Right kidney (tissue), 1 donor: Measurements from ENCODE around the gene FBN1.

ENCODE experiments used
- DNase-seq: peaks from one replicate; pipeline ENCODE4 v3.0.0-alpha.2; 2016

FBN1 gene

DNA sequence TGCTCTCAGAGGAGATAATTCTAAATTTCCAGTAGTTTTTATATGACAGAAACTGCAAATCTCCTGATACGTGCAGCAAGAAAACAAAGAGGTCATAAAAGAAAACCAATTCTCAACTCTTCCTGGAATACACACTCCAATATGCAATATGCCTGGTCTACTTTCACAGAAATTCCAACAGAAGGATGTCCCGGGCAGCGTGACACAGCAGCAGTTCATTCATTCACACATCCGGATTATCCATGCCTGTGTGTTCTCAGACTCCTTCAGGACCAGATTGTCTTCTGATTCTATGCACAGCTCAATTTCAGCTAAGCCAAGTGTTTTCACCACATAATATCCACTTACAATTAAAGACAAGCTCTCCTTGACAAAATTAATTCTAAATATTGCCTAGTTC is 64.3 kb downstream of the FBN1 start:
- DNase-seq: no peak

DNA sequence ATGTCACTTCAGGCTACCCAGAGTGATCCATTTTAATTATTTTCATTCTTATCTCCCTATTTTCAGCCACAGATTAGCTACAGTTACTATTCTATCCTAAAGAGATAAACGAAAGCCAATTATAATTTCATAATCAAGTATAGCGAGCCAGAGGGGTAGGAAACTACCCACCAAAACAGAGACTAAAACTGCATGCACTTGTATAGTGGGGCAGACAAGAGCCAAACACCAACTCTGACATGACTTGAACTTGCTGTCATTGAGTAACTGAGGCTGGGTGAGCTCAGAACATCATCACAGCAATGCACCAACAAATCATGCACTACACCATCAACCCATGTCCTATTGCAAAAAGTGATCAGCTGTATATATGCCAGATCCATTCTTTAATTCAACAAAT is 64.8 kb downstream of the FBN1 start:
- no peak for DNase-seq

DNA sequence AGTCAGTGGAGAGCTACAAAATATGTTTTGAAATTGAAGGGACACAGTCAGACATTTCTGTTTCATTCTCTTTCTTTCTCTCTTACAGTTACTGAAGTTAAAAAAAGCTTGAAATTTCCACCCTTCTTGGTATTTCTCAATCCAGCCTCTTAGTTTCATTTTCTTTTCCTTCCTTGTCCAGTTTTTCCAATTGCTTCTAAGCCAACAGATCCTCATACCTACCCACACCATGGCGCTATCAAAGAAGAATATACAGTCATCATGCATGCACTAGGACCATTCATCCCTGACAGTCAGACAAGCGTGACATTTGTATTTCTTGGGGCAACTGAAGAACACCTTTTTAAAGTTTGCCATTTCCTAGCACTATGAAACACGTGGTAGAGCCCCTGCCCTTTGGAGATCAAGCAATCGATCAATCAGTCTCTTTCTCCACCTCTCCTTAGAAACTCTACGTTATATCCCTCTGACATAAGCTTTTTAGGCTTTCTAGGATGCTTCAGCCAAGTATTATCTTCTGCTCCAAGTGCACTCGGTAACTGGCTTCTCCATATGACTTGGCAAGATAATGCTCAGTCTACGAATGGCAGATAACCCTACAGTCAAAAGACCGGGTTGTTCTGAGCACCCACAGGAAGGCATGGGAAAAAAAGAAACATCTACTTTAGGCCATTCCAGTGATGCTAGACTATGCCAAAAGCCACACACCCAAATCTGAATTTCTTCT is 65.4 kb downstream of the FBN1 start:
- DNase-seq: no peak

DNA sequence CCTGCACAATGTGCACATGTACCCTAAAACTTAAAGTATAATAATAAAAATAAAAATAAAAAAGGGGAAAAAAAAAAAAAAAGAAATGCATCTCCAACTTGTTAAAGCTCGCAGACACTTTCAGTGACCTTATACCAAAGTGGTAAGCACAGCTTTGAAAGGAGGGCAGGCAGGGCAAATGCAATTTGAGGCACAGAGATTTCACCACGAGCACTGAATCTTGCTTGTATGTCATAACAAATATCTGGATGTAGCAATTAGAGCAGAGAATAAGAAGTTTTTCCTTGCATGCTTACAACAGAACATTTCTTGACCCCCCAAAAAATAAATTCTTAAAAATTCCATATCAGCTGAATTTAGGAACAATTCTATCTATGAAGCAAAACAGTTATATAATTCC is 66.5 kb downstream of the FBN1 start:
- DNase-seq: no peak

DNA sequence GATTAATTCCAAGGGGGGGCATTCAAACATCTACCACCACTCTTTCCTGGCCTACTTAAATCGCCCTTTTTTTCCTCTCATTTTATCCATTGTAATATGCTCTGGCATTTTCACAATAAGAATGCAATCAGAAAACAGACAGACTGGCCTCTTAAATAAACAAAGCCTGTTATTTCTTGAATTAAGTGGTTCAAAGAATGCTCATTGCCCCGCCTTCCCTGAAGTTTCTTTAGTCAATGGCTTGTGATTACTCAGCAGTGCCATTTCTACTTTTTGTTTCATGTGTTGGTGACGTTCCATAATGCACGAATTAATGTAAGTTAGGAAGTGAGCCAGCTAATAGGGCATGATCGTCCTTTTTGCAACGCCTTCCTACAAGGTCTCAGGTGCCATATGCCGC is 68.0 kb downstream of the FBN1 start:
- DNase-seq: no peak

DNA sequence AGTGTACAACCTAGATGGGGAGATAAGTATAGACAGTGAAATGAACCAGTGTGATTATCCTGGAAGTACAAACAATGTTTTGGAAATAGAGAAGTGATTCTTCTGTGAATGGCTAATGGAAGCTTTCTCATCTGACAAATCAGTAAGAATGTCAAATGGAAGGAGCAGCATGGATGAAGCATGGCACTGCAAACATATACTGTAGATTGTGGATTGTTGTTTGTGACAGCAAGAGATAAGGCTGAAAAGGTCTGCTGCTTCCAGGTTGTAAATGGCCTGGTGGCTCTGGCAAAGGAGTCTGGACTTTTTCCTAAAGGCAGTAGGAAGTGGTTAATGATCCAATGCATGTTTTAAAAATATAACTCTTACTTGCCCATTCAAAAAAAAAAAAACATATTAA is 71.3 kb downstream of the FBN1 start:
- DNase-seq: no peak

DNA sequence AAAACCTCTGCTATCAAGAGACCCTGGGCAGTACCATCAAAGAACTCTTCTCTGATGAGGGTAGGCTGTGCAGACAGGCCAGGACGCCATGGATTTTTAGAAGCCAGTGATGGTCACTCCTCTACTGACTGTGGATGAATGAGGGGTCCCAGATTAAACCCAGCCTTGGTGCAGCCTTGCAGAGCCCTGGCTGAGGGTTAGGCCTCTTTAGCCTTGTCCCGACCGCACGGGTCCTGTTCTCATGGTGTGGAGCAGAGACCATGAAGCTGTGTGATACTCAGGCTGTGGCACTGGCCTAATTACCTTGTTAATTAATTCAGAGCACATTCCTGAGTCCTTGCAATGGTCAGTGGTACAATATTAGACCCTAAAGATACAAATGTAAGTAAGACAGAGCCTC is 71.7 kb downstream of the FBN1 start:
- no peak for DNase-seq

DNA sequence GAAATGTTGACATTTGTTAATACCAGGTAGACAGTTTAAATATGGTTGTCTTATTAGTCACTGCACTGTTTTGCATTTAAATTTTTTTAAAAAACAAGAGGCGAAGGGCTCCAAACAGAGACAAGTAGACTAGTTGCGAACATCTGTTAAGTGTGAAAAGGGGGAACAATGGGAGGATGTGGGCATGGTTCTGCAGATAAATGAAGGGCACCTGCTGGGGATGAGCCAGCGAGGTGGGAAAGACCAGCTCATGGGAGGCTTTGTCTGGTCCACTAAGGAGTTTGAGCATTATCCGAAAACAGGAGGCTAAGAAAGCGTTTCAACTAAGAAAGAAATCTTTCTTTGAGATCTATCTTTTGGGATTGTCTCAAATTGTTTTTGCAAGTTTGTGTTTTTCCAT is 72.7 kb downstream of the FBN1 start:
- DNase-seq: no peak

DNA sequence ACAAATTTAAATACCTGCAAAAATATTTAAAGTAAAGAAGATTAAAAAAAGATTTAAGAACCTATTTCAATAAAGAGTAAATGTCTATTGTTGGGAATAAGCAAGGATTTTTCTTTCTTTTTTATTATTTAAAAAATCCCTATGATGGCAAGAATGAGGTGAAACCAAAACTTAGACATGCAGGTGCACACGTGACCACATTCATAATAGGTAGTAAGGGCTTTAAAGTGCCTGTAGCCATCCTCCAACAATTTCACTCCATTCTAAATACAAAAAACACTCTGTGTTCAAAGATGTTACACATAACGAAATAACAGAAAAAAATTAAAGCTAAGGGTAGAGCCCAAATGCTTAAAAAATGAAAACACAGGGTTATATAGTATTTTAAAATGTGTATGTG is 74.0 kb downstream of the FBN1 start:
- no peak for DNase-seq

DNA sequence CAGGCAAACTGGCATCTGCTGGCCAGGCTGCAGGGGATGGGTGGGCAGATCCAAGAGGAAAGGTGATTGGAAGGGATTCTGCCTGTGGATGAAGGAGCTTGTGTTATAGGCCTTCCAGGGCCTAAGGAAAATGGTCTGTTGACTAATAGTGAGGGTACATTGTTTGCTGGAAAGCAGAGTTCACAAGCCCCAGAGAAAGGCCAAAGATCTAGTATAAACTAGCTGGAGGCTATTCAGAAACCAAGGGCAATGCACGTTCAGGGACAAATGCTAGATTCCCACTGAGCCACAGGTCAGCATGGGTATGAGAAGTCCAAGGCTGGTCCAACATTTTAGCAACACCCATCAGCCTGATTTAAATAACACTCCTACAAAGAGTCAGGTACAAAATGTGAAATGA is 74.7 kb downstream of the FBN1 start:
- DNase-seq: no peak

DNA sequence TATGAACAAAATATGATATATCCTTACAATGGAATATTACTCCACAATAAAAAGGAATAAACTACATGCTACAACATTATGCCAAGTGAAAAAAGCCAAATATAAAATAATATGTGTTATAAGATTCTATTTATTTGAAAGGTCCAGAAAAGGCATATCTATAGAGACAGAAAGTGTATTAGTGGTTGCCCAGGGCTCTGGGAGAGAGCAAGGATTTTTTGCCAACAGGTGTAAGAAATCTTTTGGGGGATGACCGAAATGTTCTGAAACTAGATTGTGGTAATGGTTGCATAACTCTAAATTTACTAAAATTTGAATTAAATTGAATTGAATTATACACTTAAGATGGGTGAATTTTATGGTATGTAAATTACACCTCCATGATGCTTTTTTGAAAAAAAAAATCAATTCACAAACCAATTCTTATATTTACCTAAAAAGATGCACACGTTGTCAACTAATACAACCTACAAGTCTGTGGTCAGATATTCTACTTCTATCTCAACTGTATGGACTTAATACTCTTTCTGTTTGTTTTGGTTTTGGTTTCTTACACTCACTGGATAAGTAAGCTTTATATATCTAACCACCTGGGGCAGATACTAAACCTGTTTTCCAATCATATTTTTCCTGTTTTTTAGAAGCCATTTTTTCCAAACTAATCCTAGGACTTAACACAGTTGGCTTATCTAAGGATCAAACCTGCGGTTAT is 75.8 kb downstream of the FBN1 start:
- no peak for DNase-seq

DNA sequence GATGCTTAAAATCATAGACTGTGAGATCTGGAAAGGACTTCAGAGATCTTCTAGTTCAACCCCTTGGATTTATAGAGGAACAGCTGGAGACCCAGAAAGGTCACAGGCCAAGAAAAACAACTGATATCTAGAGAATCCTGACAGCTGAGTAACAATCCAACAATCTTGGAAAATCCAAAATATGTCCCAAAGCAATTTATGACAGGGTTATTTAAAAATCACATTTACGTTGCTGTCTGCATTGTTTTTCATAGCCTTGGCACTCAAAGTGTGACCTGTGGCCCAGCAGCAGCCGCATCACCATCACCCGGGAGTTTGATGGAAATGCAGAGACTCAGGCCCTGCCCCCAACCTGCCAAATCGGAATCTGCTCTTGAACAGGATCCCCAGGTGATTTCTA is 78.8 kb downstream of the FBN1 start:
- DNase-seq: no peak

DNA sequence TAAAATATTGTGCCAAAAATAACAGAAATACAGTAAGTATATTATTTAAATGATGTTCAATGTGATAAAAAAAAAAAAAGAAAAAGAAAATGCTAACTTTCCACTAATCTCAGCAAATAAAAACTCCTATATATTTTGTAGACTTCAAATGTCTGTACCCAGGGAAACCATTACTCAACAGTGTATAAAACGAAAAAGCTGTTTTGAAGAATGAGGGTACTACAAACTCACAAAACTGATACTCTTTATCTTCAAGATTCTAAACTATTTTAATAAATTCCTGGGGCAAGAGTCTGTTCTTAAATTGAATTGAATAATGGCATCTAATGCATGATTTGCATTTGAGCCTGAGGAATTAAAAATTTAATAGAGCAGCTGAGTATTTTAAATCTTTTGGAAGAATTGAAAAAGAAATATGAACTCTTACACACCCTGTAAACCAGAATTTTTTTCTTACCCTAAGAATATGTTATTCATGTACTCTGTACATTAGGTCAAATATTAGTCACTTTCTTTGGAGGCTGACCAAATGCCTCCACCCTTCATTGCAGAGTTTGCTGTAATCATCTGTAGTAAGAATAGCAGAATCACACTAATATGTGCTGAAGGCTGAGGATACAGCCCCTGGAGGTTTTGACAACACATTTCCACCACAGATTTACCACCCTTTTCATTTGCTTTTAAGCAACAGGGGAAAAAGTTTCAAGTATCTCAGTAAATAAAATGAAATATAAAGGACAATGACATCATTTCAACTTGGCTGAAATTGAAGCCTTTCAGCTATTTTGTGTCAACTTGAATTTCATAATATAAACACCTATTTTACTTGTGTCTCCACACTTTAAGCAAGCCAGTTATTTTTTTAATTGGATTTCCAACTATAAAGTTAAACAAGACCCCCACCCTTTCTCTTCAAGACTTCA is 79.7 kb downstream of the FBN1 start:
- DNase-seq: no peak

DNA sequence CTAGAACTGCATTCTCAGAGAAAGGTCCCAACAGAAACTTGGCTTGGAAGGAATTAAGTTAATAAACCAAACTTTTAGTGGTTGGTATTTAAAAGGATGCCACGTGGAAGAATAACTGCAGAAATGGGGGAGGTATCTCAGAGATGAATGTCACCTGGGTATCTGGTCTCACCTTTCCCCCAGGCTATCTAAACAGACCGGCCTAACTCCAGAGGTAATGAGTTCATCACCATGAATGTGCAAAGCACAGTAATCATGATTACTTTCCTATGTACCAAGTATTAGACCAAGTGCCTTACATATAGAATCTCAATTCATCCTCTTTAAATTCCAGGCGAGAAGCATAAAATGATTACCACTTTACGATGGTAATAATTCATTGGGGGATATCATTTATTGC is 80.8 kb downstream of the FBN1 start:
- DNase-seq: no peak

DNA sequence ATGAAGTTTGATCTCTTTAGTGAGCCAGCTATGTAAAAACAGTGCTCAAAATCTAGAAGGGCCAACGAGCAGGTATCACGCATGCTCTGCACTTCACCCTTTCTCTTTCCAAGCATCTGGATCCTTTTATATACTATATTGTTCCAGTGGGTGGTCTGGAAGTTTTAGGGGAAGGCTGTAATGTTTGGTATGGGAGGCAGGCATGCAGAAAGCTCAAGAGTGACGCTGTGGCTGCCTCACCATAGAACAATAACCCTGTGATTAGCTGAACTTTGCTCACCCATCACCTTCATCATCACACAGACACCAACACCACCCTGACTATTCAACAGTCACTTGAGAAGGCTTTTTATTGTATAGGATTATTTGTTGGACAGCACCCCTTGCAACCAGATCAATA is 81.6 kb downstream of the FBN1 start:
- DNase-seq: no peak

DNA sequence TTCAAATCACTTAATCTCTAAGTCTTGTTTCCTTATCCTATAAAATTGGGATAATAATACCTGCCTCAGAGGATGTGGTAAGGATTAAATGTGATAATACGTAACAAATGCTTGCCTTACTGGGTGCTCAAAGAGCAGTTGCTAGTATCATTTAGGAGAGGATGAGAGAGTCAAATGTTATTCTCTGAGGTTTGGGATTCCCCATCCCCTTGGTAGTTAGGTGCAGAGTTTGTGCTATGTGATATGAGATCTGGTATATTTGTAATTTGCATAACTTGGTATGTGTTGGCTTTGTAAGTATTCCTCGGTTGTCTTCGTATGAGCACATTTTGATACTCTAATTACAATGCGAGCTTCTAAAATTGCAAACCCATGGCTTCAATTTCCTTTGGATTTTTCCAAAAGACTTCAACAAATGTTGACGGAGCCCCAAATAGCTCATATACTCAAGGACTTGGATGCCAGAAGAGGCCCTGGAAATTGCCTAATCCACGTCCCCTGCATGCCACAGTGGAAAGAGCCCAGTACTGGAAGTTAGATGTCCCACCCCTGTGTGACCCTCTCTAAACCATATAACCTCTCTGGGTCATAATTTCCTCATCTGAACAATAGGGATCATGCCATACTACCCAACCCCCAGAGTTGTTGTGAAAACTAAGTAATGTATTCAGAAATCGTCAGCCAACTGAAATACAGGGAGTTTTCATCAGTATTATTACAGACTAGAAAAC is 85.0 kb downstream of the FBN1 start:
- DNase-seq: no peak

DNA sequence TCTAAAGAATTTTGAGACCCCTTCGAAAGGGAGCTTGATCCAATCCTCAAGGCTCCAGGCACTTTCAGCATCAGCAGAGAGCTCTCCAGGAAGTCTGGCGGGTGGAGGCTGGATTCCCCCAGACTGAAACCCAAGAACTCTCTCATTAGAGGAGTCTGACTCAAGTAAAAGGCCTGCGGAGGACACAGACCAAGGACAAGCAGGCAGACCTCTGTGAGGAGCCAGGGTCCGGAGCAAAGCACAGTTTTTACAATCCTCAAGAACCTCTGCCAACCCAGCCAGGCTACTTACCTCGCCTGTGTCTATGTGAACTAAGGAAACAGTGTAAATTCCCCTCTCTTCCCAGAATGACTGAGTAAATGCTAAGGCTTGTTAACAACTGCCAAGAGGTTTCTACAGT is 86.2 kb downstream of the FBN1 start:
- peak; percentile 41 for DNase-seq

DNA sequence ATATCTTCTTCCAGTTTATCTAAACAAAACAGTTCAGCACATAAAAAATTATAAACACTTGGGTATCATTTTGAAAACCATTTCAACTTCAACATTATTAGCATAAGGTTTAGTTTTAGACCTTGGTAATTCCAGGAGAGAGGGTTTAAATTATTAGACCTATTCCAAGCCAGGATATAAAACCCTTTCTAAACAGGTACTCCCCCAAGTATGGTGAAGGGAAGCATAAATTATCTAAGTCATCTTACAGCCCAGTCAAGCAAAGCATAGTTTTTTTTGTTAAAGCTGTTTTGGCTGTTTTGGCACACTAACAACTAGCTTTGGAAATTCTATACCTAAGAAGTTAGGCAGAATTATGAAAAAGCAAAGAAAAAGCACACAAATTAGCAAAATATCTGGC is 87.3 kb downstream of the FBN1 start:
- no peak for DNase-seq

DNA sequence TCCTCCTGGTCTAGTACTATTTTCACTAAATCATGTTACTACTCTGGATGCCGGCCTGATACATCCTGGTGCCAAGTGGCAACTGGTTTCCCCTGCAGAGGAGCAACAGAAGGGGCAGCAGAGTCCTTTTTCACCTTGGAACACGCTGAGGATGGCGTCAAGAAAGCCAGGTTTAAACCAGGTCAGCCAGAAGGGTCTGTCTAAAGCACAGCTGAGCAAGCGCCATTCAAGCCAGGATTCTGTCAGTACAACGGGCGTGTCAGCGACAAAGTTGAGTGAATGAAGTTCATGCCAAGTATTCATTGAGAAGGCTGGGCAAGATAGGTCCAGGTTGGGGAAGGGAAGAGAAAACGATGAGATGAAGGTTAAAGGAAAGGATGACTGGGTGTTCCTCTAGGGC is 88.2 kb downstream of the FBN1 start:
- DNase-seq: no peak

DNA sequence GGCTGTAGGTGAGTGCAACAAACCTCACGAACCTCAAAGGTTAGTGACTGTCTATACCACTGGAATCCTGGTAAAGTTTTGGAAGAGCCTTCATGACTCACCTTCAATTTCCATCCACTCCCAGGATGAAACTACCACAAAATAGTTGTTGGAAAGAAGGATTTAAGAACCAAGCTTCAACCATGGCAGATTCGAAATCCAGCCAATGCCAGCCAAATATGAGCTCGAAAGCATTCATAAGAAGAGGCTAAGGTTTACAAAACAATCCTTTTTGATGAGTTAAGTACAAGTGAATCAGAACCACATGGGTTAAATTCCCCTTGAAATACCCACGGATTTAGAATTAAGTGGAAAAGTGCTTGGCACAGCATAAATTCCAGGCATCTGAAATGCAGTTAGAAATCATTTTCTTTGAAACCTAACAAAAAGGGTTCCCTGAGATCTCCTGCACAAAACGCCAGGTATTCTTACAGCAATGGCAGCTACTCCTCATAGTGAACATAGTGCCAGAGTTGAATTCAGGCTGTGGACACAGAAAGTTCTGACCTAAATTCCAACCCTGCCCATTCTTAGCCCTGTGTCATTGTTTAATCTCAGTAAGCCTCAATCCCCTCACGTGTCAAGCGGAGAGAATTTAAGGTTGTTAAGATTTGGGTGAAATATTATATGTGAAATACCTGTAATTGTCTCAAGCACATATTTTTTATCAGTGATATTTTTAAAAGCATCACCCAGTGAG is 89.2 kb downstream of the FBN1 start:
- DNase-seq: no peak

DNA sequence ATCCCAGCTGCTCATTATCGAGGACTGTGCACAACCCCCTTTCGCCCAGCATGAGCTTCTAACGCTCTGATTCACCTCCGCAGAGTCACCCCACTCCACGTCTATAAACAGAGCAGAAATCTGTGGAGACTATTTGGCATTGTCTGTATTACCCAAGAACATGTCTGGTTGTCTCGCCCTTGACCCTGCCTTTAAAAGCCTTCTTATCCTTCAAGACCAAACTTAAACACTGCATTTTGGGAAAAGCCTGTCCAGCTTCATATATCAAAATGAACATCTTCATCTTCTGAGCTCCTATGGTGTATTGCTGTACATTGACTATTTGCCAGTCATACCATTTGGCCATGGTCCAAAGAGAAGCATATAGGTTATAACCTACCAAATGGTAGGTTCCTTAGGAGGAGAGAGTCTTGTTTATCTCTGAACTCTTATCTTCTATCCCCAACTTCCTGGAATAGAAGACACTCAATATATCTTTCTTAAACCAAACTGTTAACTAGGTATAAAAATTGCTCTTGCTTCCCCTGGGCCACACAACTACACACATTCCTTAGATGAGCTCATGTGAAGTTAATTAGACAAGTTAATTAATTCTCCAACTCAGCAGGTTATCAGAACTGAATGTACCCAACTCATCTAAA is 90.1 kb downstream of the FBN1 start:
- DNase-seq: no peak
